Measurements from ENCODE around the gene ELP5. TPM values are rescaled to one million over a fixed set of nuclear protein-coding genes. Genes with fewer than 3 reads are reported as not detected.

Gene ELP5
- total and polyA plus RNA-seq, 2 of the 4 experiments (the other 2 are of a cell fraction) = 39.3 to 46.6 TPM

- POLR2A ChIA-PET (ENCODE audit: unreplicated experiment) = interaction anchor here (0.6 kb wide), 1 partner anchor 10 kb away, joined by 4 read pairs; the partner anchor contains the start of gene GABARAP
Observed at GRCh38 chr17:7251661-7252175, 297 bp upstream of the ELP5 start, which contains the start of gene CTDNEP1. Gene CTDNEP1, minus strand, starts transcription at chr17:7251734. Its CDS starts 438 bp downstream, at chr17:7251296.

More at GRCh38 chr17:7251661-7252175, 297 bp upstream of the ELP5 start, which contains the start of gene CTDNEP1:
- H4K5ac ChIP-seq (ENCODE audit: low read depth, low read length) = peak within 1 kb of the TSS; percentile 91
- H3K9me1 ChIP-seq (ENCODE audit: insufficient read depth, low read length) = peaks cover 10% of the 10 kb centered on the region
- peak within 1 kb of the TSS; percentile 99 for H2AFZ ChIP-seq (replicated peaks; ENCODE audit: low read length, poor library complexity)
- peak within 1 kb of the TSS; percentile 88 for H3K9ac ChIP-seq (ENCODE audit: low read depth, low read length)
- no peaks in the 10 kb centered on the region for H3K27me3 ChIP-seq (ENCODE audit: control insufficient read depth, insufficient read depth, low read length)
- H4K8ac ChIP-seq (ENCODE audit: low read depth in 2 of 2, low read length in 2 of 2) = peak within 1 kb of the TSS; percentile 90 to 98
- H3K23ac ChIP-seq (ENCODE audit: low read depth, low read length) = peak within 1 kb of the TSS; percentile 93
- TF ChIP-seq MAZ (IDR thresholded peaks at IDR 0.05; ENCODE audit: borderline replicate concordance, low read depth, low read length) = peak; percentile 85; the same call in 1 of the 2 replicates
- no peak for TF ChIP-seq ELK1 (IDR thresholded peaks at IDR 0.05; ENCODE audit: borderline replicate concordance, low read depth, low read length)
- peaks cover 8% of the 10 kb centered on the region for H3K4me1 ChIP-seq (ENCODE audit: control insufficient read depth, insufficient read depth, low read length)
- peak within 1 kb of the TSS; percentile 95 for H2AK5ac ChIP-seq (ENCODE audit: low read depth, low read length)
- H3K36me3 ChIP-seq (ENCODE audit: control insufficient read depth, insufficient read depth, low read length) = peaks cover 14% of the 10 kb centered on the region
- peak within 1 kb of the TSS; percentile 93 for H3K27ac ChIP-seq (ENCODE audit: insufficient read depth, low read length)
- H2BK15ac ChIP-seq (ENCODE audit: low read depth, low read length) = peak within 1 kb of the TSS; percentile 65; the same call in 1 of the 3 replicates
- WGBS, 2 experiments (ENCODE audit: extremely low coverage in 2 of 2, insufficient read length in 1 of 2) = 0% methylated on average over 2 of the region's 41 CpGs; no CpG with 5 or more reads in 1 of the 2 experiments
- peaks cover 7 to 49% of the 10 kb centered on the region in 2 experiments; a peak in 3 of 4 replicates for H3K79me1 ChIP-seq (ENCODE audit: low read depth in 1 of 2, low read length in 2 of 2)
- CTCF ChIA-PET = no interaction called here
- H3K9me3 ChIP-seq (ENCODE audit: control insufficient read depth, insufficient read depth, low read length) = no peaks in the 10 kb centered on the region
- H3K14ac ChIP-seq (replicated peaks; ENCODE audit: low read depth, low read length) = peak within 1 kb of the TSS; percentile 91
- peaks cover 9% of the 10 kb centered on the region; the same call in 1 of the 2 replicates for H4K20me1 ChIP-seq (ENCODE audit: insufficient read depth, low read length)
- peak within 1 kb of the TSS; percentile 99 for H3K4me2 ChIP-seq (ENCODE audit: low read depth, low read length)
- peak within 1 kb of the TSS; percentile 94 for H2BK5ac ChIP-seq (ENCODE audit: low read depth, low read length, poor library complexity, severe bottlenecking)
- H2BK120ac ChIP-seq (ENCODE audit: low read depth, low read length) = peak within 1 kb of the TSS; percentile 73
- in situ Hi-C loops (cut with MboI; ENCODE audit: low sequenced_read_pairs) (no loop called here), dilution Hi-C loops (cut with HindIII; ENCODE audit: low sequenced_read_pairs, unreplicated experiment) (no loop called here), intact Hi-C loops (cut with micrococcal nuclease) (no loop called here)
- H3K56ac ChIP-seq (ENCODE audit: extremely low read depth, insufficient read depth, low read length) = peak within 1 kb of the TSS; percentile 94
- BruUV-seq (replicated peaks) = no TSS peak
- no peak within 1 kb of the TSS for H2BK20ac ChIP-seq (ENCODE audit: low read depth, low read length)
- peak within 1 kb of the TSS; percentile 93 for H4K91ac ChIP-seq (ENCODE audit: insufficient read depth, low read depth, low read length)
- peak within 1 kb of the TSS; percentile 51 for H3K18ac ChIP-seq (ENCODE audit: low read depth, low read length)
- peak within 1 kb of the TSS; percentile 71 for H3K4me3 ChIP-seq (ENCODE audit: insufficient read depth, low read depth, low read length)
- ATAC-seq (ENCODE audit: low read depth) (peak; percentile 89), DNase-seq (peak; percentile 100)
- peak within 1 kb of the TSS; percentile 96 for H3K4ac ChIP-seq (ENCODE audit: low read depth, low read length)
- peak within 1 kb of the TSS; percentile 99 for H2AK9ac ChIP-seq (replicated peaks; ENCODE audit: low read depth, low read length, poor library complexity)
